KMS-11 (cell line): ENCODE results near the gene HEXD.

ENCODE experiments used
- H2AFZ ChIP-seq: fragments of 200-600 bp; sonication (generic); 2 replicates; pipeline ENCODE4 v1.6.1; 2016; ENCODE audit warnings: antibody characterized with exemption, mixed run types, low read depth
- H3K27ac ChIP-seq: fragments of 200-600 bp; sonication (generic); 2 replicates; pipeline ENCODE4 v1.6.1; 2016; ENCODE audit warnings: mild to moderate bottlenecking, mixed run types
- H3K27me3 ChIP-seq: fragments of 200-600 bp; sonication (generic); 2 replicates; pipeline ENCODE4 v1.6.1; 2017; ENCODE audit warnings: mild to moderate bottlenecking, low read depth, mixed run types, moderate library complexity; ENCODE audit not compliant: insufficient read depth
- H3K36me3 ChIP-seq: fragments of 200-600 bp; sonication (generic); 2 replicates; pipeline ENCODE4 v1.6.1; 2017; ENCODE audit warnings: mild to moderate bottlenecking, mixed run types; ENCODE audit not compliant: insufficient read depth
- H3K4me1 ChIP-seq: fragments of 200-600 bp; sonication (generic); 2 replicates; pipeline ENCODE4 v1.6.1; 2016; ENCODE audit warnings: mild to moderate bottlenecking, low read depth, mixed run types; ENCODE audit not compliant: poor library complexity, severe bottlenecking
- H3K4me2 ChIP-seq: fragments of 200-600 bp; sonication (generic); 2 replicates; pipeline ENCODE4 v1.7.0; 2016; ENCODE audit warnings: mild to moderate bottlenecking, mixed run types
- H3K4me3 ChIP-seq: fragments of 200-600 bp; sonication (generic); IDR thresholded peaks from 2 replicates; pipeline ENCODE4 v1.6.1; 2017; ENCODE audit warnings: low read depth, low read length, mixed read lengths; ENCODE audit not compliant: insufficient read depth
- H3K79me2 ChIP-seq: fragments of 200-600 bp; sonication (generic); 2 replicates; pipeline ENCODE4 v1.6.1; 2016; ENCODE audit warnings: low read depth, mixed run types; ENCODE audit not compliant: insufficient read depth
- H3K9ac ChIP-seq: fragments of 200-600 bp; sonication (generic); 2 replicates; pipeline ENCODE4 v1.6.1; 2016; ENCODE audit warnings: mild to moderate bottlenecking, mixed run types
- H4K20me1 ChIP-seq: fragments of 200-600 bp; sonication (generic); 2 replicates; pipeline ENCODE4 v1.6.1; 2016; ENCODE audit warnings: mild to moderate bottlenecking, mixed run types; ENCODE audit not compliant: insufficient read depth
- CTCF ChIP-seq: fragments of 200-600 bp; sonication (generic); conservative IDR thresholded peaks from 2 replicates; pipeline ENCODE4 v1.6.1; 2017; ENCODE audit warnings: low read depth, mild to moderate bottlenecking, antibody characterized with exemption, low read length, moderate library complexity, mixed read lengths

Gene HEXD

DNA sequence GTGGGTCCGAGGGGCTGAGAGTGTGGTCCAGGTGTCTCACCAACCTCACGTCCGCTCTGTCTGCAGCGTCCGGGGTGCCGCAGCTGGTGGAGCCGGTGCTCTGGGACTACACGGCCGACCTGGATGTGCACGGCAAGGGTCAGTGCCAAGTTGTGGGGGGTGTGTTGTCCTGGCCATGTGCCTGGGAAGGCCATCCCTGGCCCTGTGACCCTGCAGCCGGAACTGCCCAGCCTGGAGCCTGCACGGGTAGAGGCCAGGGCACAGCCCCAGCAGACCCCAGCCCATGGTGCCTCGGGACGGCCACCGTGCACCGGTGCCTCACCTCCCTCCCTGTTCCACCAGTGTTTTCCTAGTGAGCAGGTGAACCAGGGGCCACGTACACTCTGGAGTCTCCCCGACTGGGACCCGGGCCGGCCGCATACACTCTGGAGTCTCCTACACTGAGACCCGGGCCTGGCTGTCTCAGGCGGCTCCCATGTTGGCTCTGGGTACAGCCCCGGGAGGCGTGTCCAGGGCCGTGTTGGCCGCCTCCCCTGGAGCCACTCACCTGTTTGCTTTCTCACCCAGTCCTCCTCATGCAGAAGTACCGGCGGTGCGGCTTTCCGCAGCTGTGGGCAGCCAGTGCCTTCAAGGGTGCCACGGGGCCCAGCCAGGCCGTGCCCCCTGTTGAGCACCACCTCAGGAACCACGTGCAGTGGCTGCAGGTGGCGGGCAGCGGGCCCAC, 18.6 kb downstream of the HEXD start:
- H3K4me2 ChIP-seq = no peak overlapping the region
- H3K79me2 ChIP-seq = no peaks in the 10 kb centered on the region
- H4K20me1 ChIP-seq = no peaks in the 10 kb centered on the region
- no peak overlapping the region for H3K4me3 ChIP-seq
- H2AFZ ChIP-seq = no peak overlapping the region
- H3K9ac ChIP-seq = no peak overlapping the region
- H3K27ac ChIP-seq = no peak overlapping the region
- no peaks in the 10 kb centered on the region for H3K27me3 ChIP-seq
- peaks cover 10% of the 10 kb centered on the region for H3K4me1 ChIP-seq
- TF ChIP-seq CTCF = no peak
- no peaks in the 10 kb centered on the region for H3K36me3 ChIP-seq

- Histone ChIP-seq H3K4me2 (no peak overlapping the region), H3K27ac (no peak overlapping the region), H3K79me2 (no peaks in the 10 kb centered on the region), H3K9ac (no peak overlapping the region), H3K36me3 (no peaks in the 10 kb centered on the region), H3K4me1 (peaks cover 10% of the 10 kb centered on the region), H3K27me3 (no peaks in the 10 kb centered on the region), H4K20me1 (no peaks in the 10 kb centered on the region), H2AFZ (no peak overlapping the region), H3K4me3 (no peak overlapping the region)
- TF ChIP-seq CTCF = no peak
Measured at GRCh38 chr17:82437325-82437668, 19.1 kb downstream of the HEXD start.

DNA sequence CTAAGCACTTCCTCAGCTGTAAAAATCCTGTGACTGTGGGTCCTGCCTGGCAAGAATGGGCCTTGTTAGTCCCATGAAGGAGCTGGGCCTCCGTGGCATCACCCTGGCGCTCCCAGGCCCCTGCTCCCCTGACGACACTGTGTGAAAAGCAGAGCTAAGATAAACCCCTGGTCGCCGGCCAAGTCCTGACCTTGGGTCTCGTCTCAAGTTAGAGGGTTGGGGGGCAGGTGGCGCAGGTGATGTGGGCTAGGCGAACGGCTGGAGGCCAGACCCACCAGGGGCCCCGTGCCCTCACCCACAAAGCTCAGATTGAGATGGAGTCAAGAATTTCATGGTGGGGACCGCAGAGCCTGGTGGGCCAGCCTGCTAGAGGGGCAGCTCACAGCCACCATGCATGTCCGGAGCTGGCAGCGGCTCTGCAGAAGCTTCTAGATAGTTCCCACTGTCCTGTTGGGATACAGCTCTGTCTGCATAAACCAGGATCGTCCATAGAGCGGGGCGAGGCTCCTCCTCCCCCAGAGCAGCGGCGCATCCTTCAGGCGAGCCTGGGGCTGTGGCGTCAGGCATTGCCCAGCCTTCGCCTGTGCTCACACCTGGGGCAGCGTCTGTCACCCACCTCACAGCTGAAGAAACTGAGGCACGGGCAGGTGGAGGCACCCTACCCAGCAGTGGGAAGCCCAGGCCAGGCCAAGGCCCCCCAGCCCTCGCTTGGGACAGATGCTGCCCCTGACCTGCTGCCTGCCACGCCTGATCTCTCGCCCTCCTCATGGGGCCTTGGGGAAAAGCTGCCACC, 20.4 kb downstream of the HEXD start:
- Histone ChIP-seq H3K9ac (no peak overlapping the region), H2AFZ (no peak overlapping the region), H3K27me3 (no peaks in the 10 kb centered on the region), H3K79me2 (no peaks in the 10 kb centered on the region), H3K4me2 (no peak overlapping the region), H3K4me3 (no peak overlapping the region), H3K36me3 (no peaks in the 10 kb centered on the region), H3K4me1 (peaks cover 10% of the 10 kb centered on the region), H4K20me1 (no peaks in the 10 kb centered on the region), H3K27ac (no peak overlapping the region)
- TF ChIP-seq CTCF = no peak

- TF ChIP-seq CTCF = no peak
- H3K27ac ChIP-seq = no peak overlapping the region
- H3K9ac ChIP-seq = no peak overlapping the region
- no peaks in the 10 kb centered on the region for H3K27me3 ChIP-seq
- peaks cover 6% of the 10 kb centered on the region for H3K4me1 ChIP-seq
- H3K79me2 ChIP-seq = no peaks in the 10 kb centered on the region
- H3K4me2 ChIP-seq = no peak overlapping the region
- no peak overlapping the region for H3K4me3 ChIP-seq
- no peak overlapping the region for H2AFZ ChIP-seq
- H4K20me1 ChIP-seq = no peaks in the 10 kb centered on the region
- no peaks in the 10 kb centered on the region for H3K36me3 ChIP-seq
Measured at GRCh38 chr17:82439194-82439828, 21.2 kb downstream of the HEXD start.
